NCI-H1105 (cell line): ENCODE data around the gene LRAT.

Experiments
- DNase-seq: peaks from one replicate; lab custom pipeline; 2025; lab: John Stamatoyannopoulos, UW

LRAT gene

DNA sequence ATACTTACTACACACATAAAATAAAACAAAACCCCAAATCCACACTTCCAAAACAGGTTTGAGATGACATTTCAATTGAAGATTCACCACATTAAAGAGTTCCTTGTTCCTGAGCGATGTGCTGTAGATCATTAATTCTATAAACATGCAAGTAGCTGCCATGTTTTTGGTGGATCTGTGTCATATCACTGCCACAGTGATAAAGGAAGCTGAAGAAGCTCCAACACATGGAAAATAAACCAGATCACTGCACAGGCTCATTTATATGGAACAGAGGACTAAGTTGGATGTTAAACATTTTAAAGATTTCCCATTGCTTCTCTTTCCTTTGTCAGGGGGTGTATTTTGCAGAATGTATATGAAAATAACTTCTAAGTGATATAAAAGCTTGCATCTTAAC lies 34.5 kb downstream of the LRAT start:
- DNase-seq, result no peak

DNA sequence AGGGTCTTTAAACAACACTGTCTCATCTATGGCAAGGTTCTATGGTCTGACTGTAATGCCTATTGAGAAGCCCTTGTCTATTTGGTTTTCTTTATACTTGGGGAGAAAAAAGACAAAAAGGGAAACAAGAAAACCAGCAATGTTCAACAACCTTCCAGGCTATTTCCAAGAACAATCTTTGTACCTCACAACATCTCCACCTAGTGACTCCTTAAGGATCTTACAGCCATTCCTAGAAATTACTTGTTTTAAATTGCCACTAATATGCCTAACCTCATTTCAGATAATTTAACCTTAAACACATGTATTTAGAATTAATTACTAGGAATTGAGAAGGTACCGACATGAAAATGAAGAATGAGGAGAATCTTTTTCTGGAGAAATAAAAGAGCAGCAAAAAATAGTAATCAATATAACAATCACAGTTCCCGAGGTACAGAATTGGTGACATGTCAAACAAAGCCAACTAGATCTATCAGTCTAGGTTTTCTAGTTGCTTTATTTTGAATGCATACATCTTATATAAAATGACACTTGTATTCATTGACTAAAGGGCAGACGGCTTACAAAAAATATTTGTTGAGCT lies 35.7 kb downstream of the LRAT start:
- DNase-seq, result no peak

DNA sequence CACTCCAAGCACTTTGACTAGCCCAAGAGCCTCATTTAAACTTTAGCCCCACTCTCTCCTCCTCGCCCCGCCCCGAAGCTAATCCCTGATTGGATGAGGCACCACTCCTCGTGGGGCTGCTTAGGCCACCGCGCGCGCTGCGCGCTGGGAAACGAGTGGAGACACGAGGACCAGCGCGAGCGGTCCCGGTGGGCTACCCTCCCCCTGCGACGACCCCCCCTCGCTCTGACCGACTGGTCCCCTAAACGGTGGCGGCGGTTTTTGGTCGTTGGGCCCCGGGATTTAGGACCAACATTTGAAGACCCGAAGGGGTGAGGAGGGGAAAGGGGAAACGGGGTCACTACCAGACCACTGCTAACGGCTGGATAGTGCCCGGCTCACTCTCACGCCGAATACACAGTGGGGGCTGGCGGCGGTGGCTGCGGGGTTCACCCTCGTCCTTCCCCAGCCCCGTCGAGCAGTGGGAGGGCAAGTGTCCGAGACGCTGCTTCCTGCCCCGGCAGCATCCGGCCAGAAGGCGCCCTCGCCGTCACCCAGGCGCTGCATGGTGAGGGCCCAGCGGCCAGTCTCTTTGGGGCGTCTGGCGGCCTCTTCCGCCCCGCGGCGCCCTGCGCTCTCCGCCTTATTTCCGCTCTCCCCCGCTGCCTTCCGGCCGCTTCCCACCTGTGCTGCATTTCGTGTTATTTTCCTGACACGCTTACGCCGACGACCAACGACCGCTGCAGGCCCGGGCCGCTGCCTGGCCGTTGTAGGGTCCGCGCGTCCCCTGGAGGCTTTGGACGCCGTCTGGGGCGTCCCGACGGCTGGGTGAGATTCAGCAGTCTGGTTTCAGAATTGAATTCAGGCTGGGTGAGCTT lies 37.6 kb downstream of the LRAT start, which contains the start of gene RBM46:
Gene RBM46 (plus strand): TSS at position 147 of the 857 bp plus-strand sequence. CDS start 15,481 bp downstream, outside the sequence.
- DNase-seq, result no peak

DNA sequence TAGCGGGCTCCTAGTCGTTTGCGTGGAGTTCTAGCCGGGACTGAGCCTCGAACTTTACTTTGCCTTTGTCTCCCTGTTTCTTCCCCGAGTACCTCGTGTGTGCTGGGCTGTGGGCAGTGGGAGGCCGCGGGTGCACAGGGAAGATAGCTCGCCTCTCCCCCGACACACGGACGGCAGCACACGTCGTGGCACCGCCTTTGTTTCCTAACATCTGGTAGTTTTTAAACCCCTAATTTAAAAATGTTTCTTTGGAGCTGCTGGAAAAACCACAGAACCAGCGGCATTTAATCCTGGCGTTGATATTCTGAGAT lies 38.1 kb downstream of the LRAT start:
- no peak for DNase-seq
